Endothelial cell of hepatic sinusoid (primary cell): Measurements from ENCODE around the gene CNTN2.

Experiments
- in situ Hi-C: cut with HindIII; loops from 2 replicates; pipeline ENCODE4 v1.10.0; 2017; ENCODE audit warnings: low sequenced_read_pairs

CNTN2 gene

GRCh38 chr1:205018381-205018780, 24.6 kb upstream of the CNTN2 start:
- in situ Hi-C loops: loop anchor here (10.0 kb wide), 1 partner anchor 56 kb away; no protein-coding TSS in a partner anchor

- in situ Hi-C loops: no loop called here
Measured at GRCh38 chr1:205020466-205020865, 22.5 kb upstream of the CNTN2 start.

GRCh38 chr1:205024679-205025078, 18.3 kb upstream of the CNTN2 start:
- in situ Hi-C loops: no loop called here

- in situ Hi-C loops: no loop called here
Measured at GRCh38 chr1:205025239-205025638, 17.8 kb upstream of the CNTN2 start.

- in situ Hi-C loops: no loop called here
Measured at GRCh38 chr1:205026181-205026580, 16.8 kb upstream of the CNTN2 start.

- in situ Hi-C loops: no loop called here
Measured at GRCh38 chr1:205028390-205028789, 14.6 kb upstream of the CNTN2 start.

GRCh38 chr1:205028924-205029323, 14.1 kb upstream of the CNTN2 start:
- in situ Hi-C loops: no loop called here

GRCh38 chr1:205030241-205030640, 12.8 kb upstream of the CNTN2 start:
- in situ Hi-C loops: no loop called here

GRCh38 chr1:205030896-205031295, 12.1 kb upstream of the CNTN2 start:
- in situ Hi-C loops: no loop called here

- in situ Hi-C loops: no loop called here
Measured at GRCh38 chr1:205032508-205032907, 10.5 kb upstream of the CNTN2 start.

GRCh38 chr1:205037539-205037938, 5.5 kb upstream of the CNTN2 start:
- in situ Hi-C loops: no loop called here

GRCh38 chr1:205038132-205038786, 4.8 kb upstream of the CNTN2 start:
- in situ Hi-C loops: no loop called here

GRCh38 chr1:205041001-205041715, 1.9 kb upstream of the CNTN2 start:
- in situ Hi-C loops: no loop called here

- in situ Hi-C loops: no loop called here
Measured at GRCh38 chr1:205041998-205042910, 758 bp upstream of the CNTN2 start.

- in situ Hi-C loops: no loop called here
Measured at GRCh38 chr1:205043866-205044265, 854 bp downstream of the CNTN2 start.

GRCh38 chr1:205044741-205045140, 1.7 kb downstream of the CNTN2 start:
- in situ Hi-C loops: no loop called here

GRCh38 chr1:205045146-205045545, 2.1 kb downstream of the CNTN2 start:
- in situ Hi-C loops: no loop called here

- in situ Hi-C loops: no loop called here
Measured at GRCh38 chr1:205046870-205047269, 3.9 kb downstream of the CNTN2 start.

- in situ Hi-C loops: no loop called here
Measured at GRCh38 chr1:205047764-205048231, 4.8 kb downstream of the CNTN2 start.

- in situ Hi-C loops: no loop called here
Measured at GRCh38 chr1:205048382-205048781, 5.4 kb downstream of the CNTN2 start.

GRCh38 chr1:205049479-205049878, 6.5 kb downstream of the CNTN2 start:
- in situ Hi-C loops: no loop called here
